Fibroblast of lung (primary cell): ENCODE data around the gene RAD18. TPM values are rescaled to one million over a fixed set of nuclear protein-coding genes. Genes with fewer than 3 reads are reported as not detected.

Experiments
- DNase-seq, 2 donors: peaks; one replicate each; pipeline versions ENCODE4 v3.0.0 to v3.0.0-alpha.2; 2010; ENCODE audit warnings: low read depth in 2 of 2
- H2AFZ ChIP-seq: 2 replicates; pipeline ENCODE4 v1.5.1; 2012; ENCODE audit warnings: low read length, control low read depth, inconsistent platforms
- H3K27ac ChIP-seq: 2 replicates; pipeline ENCODE4 v1.5.1; 2011; ENCODE audit warnings: low read length, control low read depth; ENCODE audit not compliant: insufficient read depth
- H3K27me3 ChIP-seq: 2 replicates; pipeline ENCODE4 v1.5.1; 2011; ENCODE audit warnings: mild to moderate bottlenecking, low read length; ENCODE audit not compliant: control insufficient read depth, insufficient read depth
- H3K36me3 ChIP-seq: 2 replicates; pipeline ENCODE4 v1.5.1; 2011; ENCODE audit warnings: low read length; ENCODE audit not compliant: control insufficient read depth, insufficient read depth
- H3K4me1 ChIP-seq: 2 replicates; pipeline ENCODE4 v1.5.1; 2011; ENCODE audit warnings: low read length; ENCODE audit not compliant: control insufficient read depth, insufficient read depth; ENCODE audit errors: extremely low read depth
- H3K4me2 ChIP-seq: 2 replicates; pipeline ENCODE4 v1.5.1; 2011; ENCODE audit warnings: low read length, control low read depth; ENCODE audit not compliant: insufficient read depth; ENCODE audit errors: extremely low read depth
- H3K4me3 ChIP-seq, 4 experiments: fragments of 200-600 bp in 1 of 4; sonication (generic) in 1 of 4; replicated peaks in 1 of 4; 2 replicates each; pipeline ENCODE4 v1.5.1; 2011 to 2016; ENCODE audit warnings: low read length in 4 of 4, low read depth in 3 of 4, mild to moderate bottlenecking in 3 of 4, control low read depth in 2 of 4, inconsistent platforms in 1 of 4, mixed read lengths in 1 of 4; ENCODE audit not compliant: insufficient read depth in 1 of 4; ENCODE audit errors: control extremely low read depth in 1 of 4
- H3K79me2 ChIP-seq: 2 replicates; pipeline ENCODE4 v1.5.1; 2012; ENCODE audit warnings: mild to moderate bottlenecking, low read length, inconsistent platforms; ENCODE audit not compliant: control insufficient read depth, insufficient read depth
- H3K9ac ChIP-seq: 2 replicates; pipeline ENCODE4 v1.5.1; 2011; ENCODE audit warnings: mild to moderate bottlenecking, low read length, control low read depth; ENCODE audit not compliant: insufficient read depth
- H3K9me3 ChIP-seq: 2 replicates; pipeline ENCODE4 v1.5.1; 2012; ENCODE audit warnings: low read depth, low read length; ENCODE audit not compliant: control insufficient read depth, insufficient read depth
- H4K20me1 ChIP-seq: 2 replicates; pipeline ENCODE4 v1.5.1; 2011; ENCODE audit warnings: low read length; ENCODE audit not compliant: control insufficient read depth, insufficient read depth; ENCODE audit errors: extremely low read depth
- CTCF ChIP-seq, 2 donors: IDR thresholded peaks in 1 of 2; conservative IDR thresholded peaks in 1 of 2; 1 replicate in 1 of 2; 2 replicates in 1 of 2; pipeline ENCODE4 v1.5.1; 2011 to 2012; ENCODE audit warnings: low read length in 2 of 2, control low read depth in 1 of 2, inconsistent platforms in 1 of 2, low read depth in 1 of 2, mild to moderate bottlenecking in 1 of 2
- EZH2 ChIP-seq: IDR thresholded peaks from 2 replicates; pipeline ENCODE4 v1.5.1; 2012; ENCODE audit warnings: low read length, control low read depth, mild to moderate bottlenecking; ENCODE audit errors: missing control alignments
- polyA plus RNA-seq, 2 donors: library from polyadenylated mRNA; depleted of rRNA in 1 of 2; stranded (reverse) in 1 of 2; unstranded in 1 of 2; fragments of >200 nt; gene quantifications; 2 replicates each; pipeline ENCODE4 v1.2.1, GENCODE V29; 2011 to 2012; ENCODE audit warnings: missing spikeins in 1 of 2
- total RNA-seq: library from RNA; depleted of rRNA; stranded (reverse); fragments of >200 nt; gene quantifications from 2 replicates; pipeline ENCODE4 v1.2.1, GENCODE V29; 2014

RAD18 gene
- total and polyA plus RNA-seq, 2 donors (not counting 1 experiment from before 2014, with no cell fraction given), result 6.1 to 9.9 TPM

- Histone ChIP-seq H3K79me2 (no peaks in the 10 kb centered on the region), H3K4me3 (no peak overlapping the region), H3K27ac (no peak overlapping the region), H3K9me3 (no peaks in the 10 kb centered on the region), H3K4me2 (no peak overlapping the region), H4K20me1 (no peaks in the 10 kb centered on the region), H2AFZ (no peak overlapping the region), H3K27me3 (no peaks in the 10 kb centered on the region), H3K9ac (no peak overlapping the region), H3K4me1 (no peaks in the 10 kb centered on the region), H3K36me3 (no peaks in the 10 kb centered on the region)
- TF ChIP-seq EZH2, result no peak
- no peak for TF ChIP-seq CTCF (conservative IDR thresholded peaks at IDR 0.05 in 1 of 2, IDR thresholded peaks at IDR 0.05 in 1 of 2; ENCODE audit: low read depth in 1 of 2, low read length in 2 of 2)
- no peak for DNase-seq
Measured at GRCh38 chr3:8909160-8909559, 54.1 kb downstream of the RAD18 start.

GRCh38 chr3:8903191-8903590, 60.1 kb downstream of the RAD18 start:
- Histone ChIP-seq H3K79me2 (no peaks in the 10 kb centered on the region), H3K4me3 (no peak overlapping the region), H3K4me2 (no peak overlapping the region), H3K9me3 (no peaks in the 10 kb centered on the region), H3K4me1 (peaks cover 2% of the 10 kb centered on the region), H3K27ac (no peak overlapping the region), H3K36me3 (no peaks in the 10 kb centered on the region), H2AFZ (no peak overlapping the region), H3K27me3 (no peaks in the 10 kb centered on the region), H3K9ac (no peak overlapping the region), H4K20me1 (no peaks in the 10 kb centered on the region)
- TF ChIP-seq CTCF (conservative IDR thresholded peaks at IDR 0.05 in 1 of 2, IDR thresholded peaks at IDR 0.05 in 1 of 2; ENCODE audit: low read depth in 1 of 2, low read length in 2 of 2) (no peak), EZH2 (no peak)
- peak in 1 of 2 donors; percentile 68 for DNase-seq

- H3K4me3 ChIP-seq, result no peak overlapping the region
- DNase-seq, result peak in 1 of 2 donors; percentile 11
- no peak overlapping the region for H3K27ac ChIP-seq
- H3K36me3 ChIP-seq, result no peaks in the 10 kb centered on the region
- no peak overlapping the region for H3K9ac ChIP-seq
- no peak overlapping the region for H3K4me2 ChIP-seq
- no peaks in the 10 kb centered on the region for H3K79me2 ChIP-seq
- no peaks in the 10 kb centered on the region for H3K9me3 ChIP-seq
- TF ChIP-seq EZH2 (no peak), CTCF (conservative IDR thresholded peaks at IDR 0.05 in 1 of 2, IDR thresholded peaks at IDR 0.05 in 1 of 2; ENCODE audit: low read depth in 1 of 2, low read length in 2 of 2) (no peak)
- peaks cover 2% of the 10 kb centered on the region for H3K4me1 ChIP-seq
- no peaks in the 10 kb centered on the region for H4K20me1 ChIP-seq
- no peak overlapping the region for H2AFZ ChIP-seq
- H3K27me3 ChIP-seq, result no peaks in the 10 kb centered on the region
Measured at GRCh38 chr3:8900869-8901268, 62.4 kb downstream of the RAD18 start.
